Adrenal gland (tissue), 5 donors: ENCODE measurements around the gene TEX264.

ENCODE experiments used
- POLR2A ChIP-seq, 2 donors: fragments of 450-650 bp; IDR thresholded peaks; one replicate each; pipeline ENCODE4 v1.6.1; 2017; ENCODE audit warnings: antibody characterized with exemption in 2 of 2, mild to moderate bottlenecking in 2 of 2, moderate library complexity in 1 of 2
- TF ChIP-seq, protein P1 (sequence below), 6 experiments: fragments of 450-650 bp in 4 of 6; fragments of 200-600 bp in 2 of 6; sonication (generic) in 1 of 6; IDR thresholded peaks; 1 replicate in 5 of 6; 2 replicates in 1 of 6; pipeline versions ENCODE4 v1.5.1 to v1.8.0; 2016 to 2021; ENCODE audit warnings: antibody characterized with exemption in 6 of 6, mild to moderate bottlenecking in 2 of 6, moderate library complexity in 1 of 6
- donor health status: DM: no; HTN: no; CAD: no.

DNA sequence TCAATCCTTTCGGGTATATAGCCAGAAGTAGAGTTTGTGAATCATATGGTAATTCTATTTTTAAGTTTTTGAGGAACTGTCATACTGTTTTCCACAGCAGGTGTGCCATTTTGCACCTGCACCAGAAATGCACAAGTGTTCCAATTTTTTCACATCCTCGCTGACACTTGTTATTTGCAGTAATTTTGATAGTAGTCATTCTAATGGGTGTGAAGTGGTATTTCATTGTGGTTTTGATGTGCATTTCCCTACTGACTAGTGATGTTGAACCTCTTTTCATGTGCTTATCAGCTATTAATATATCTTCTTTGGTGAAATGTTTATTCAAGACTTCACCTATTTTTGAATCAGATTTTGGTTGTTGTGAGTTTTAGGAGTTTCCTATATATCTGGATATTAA lies 64.9 kb downstream of the TEX264 start:
- TF ChIP-seq, protein P1, sequence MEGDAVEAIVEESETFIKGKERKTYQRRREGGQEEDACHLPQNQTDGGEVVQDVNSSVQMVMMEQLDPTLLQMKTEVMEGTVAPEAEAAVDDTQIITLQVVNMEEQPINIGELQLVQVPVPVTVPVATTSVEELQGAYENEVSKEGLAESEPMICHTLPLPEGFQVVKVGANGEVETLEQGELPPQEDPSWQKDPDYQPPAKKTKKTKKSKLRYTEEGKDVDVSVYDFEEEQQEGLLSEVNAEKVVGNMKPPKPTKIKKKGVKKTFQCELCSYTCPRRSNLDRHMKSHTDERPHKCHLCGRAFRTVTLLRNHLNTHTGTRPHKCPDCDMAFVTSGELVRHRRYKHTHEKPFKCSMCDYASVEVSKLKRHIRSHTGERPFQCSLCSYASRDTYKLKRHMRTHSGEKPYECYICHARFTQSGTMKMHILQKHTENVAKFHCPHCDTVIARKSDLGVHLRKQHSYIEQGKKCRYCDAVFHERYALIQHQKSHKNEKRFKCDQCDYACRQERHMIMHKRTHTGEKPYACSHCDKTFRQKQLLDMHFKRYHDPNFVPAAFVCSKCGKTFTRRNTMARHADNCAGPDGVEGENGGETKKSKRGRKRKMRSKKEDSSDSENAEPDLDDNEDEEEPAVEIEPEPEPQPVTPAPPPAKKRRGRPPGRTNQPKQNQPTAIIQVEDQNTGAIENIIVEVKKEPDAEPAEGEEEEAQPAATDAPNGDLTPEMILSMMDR (IDR thresholded peaks at IDR 0.05): no peak
- no peak for TF ChIP-seq POLR2A (IDR thresholded peaks at IDR 0.05)
